Measurements from ENCODE around the gene FBXW11. TPM values are rescaled to one million over a fixed set of nuclear protein-coding genes. Genes with fewer than 3 reads are reported as not detected.

The FBXW11 gene
- total RNA-seq, 1 experiment from 2014 or later = 56.3 TPM

Other genes with a start within 250 kb of the FBXW11 start
- not detected in 2 replicates for gene SMIM23, start 220.8 kb downstream of the FBXW11 start, total RNA-seq (2014; rRNA removed; shearing (Covaris generic))
- 8.0 and 10.3 TPM in 2 replicates for gene STK10, start 181.6 kb upstream of the FBXW11 start, total RNA-seq (2014; rRNA removed; shearing (Covaris generic))
- not detected in 2 replicates for gene EFCAB9, start 187.5 kb upstream of the FBXW11 start, total RNA-seq (2014; rRNA removed; shearing (Covaris generic))